ENCODE data around the gene KRTAP5-6. TPM values are rescaled to one million over a fixed set of nuclear protein-coding genes. Genes with fewer than 3 reads are reported as not detected.

KRTAP5-6 gene
- total RNA-seq, 2 donors from 2014 or later: not detected

DNA sequence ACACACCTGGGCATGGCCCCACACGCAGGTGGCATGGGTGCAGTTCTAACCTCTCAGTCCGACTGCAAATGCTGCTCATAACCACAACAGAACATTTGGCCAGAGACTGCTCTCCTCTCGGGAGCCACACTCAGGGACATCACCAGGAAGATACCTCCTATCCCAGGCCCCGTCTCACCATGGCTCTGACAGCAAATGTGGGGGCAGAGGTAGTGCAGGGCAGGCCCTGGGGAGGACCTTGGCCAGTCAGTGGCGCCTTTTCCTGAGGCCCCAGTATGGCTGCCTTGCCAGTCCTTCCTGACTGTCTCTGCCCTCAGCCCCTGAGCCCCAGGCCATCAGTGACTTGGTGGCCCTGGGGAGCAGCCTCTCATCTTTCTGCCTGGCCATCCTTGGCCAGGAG, 2.8 kb downstream of the KRTAP5-6 start:
- intact Hi-C loops (cut with DNase I): loop anchor here (5.0 kb wide), 2 partner anchors 123 to 183 kb away; no protein-coding TSS in a partner anchor
- 61% methylated on average over 5 of the region's 5 CpGs; no CpG with 5 or more reads in 1 of the 2 donors for WGBS, 2 donors
- TF ChIP-seq POLR2A (IDR thresholded peaks at IDR 0.05): no peak
- TF ChIP-seq, protein P1, sequence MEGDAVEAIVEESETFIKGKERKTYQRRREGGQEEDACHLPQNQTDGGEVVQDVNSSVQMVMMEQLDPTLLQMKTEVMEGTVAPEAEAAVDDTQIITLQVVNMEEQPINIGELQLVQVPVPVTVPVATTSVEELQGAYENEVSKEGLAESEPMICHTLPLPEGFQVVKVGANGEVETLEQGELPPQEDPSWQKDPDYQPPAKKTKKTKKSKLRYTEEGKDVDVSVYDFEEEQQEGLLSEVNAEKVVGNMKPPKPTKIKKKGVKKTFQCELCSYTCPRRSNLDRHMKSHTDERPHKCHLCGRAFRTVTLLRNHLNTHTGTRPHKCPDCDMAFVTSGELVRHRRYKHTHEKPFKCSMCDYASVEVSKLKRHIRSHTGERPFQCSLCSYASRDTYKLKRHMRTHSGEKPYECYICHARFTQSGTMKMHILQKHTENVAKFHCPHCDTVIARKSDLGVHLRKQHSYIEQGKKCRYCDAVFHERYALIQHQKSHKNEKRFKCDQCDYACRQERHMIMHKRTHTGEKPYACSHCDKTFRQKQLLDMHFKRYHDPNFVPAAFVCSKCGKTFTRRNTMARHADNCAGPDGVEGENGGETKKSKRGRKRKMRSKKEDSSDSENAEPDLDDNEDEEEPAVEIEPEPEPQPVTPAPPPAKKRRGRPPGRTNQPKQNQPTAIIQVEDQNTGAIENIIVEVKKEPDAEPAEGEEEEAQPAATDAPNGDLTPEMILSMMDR (IDR thresholded peaks at IDR 0.05): no peak
- ATAC-seq (no peak), DNase-seq (no peak)
- Histone ChIP-seq H3K4me1 (no peaks in the 10 kb centered on the region), H3K4me3 (no peak overlapping the region), H3K9me3 (no peaks in the 10 kb centered on the region), H3K27me3 (no peaks in the 10 kb centered on the region), H3K36me3 (replicated peaks in 1 of 2; ENCODE audit: insufficient read depth in 1 of 2, low read depth in 2 of 2) (no peaks in the 10 kb centered on the region), H3K27ac (no peak overlapping the region)

DNA sequence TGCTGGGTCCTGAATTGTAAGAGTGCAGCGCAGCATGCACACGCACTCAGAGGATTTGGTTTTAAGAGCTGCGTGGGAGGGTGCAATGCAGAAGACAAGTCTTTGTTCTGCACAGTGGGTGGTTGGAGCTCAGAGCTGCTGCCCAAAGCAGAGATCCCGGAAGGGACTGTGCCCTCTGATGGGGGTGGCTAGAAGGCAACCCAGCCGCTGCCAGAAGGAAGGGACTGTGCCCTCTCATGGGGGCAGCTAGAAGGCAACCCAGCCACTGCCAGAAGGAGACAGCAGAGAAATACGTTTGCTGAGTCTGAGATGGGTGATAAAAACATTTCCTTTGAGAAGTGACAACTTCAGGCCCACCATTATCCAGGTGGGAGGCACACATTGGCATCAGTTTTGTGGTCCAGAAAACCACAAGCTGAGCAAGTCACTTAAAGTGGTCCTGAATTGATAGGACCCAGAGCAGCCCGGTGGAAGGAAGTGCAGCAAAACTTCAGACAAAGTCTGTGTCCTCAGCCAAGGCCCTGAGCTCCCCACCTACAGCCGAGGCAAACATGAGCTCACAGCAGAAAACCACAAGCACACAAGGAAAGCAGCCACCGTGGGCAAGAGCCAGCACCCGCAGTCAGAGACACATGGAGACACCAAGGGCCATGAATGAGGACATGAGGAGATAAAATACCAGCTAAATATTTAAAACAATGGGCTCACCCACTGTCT, 4.3 kb downstream of the KRTAP5-6 start:
- intact Hi-C loops (cut with DNase I): no loop called here
- no peaks in the 10 kb centered on the region for H3K36me3 ChIP-seq (replicated peaks in 1 of 2; ENCODE audit: insufficient read depth in 1 of 2, low read depth in 2 of 2)
- DNase-seq: no peak
- H3K4me3 ChIP-seq: no peak overlapping the region
- no peak overlapping the region for H3K27ac ChIP-seq
- 77 to 89% methylated on average over 8 to 10 of the region's 10 CpGs for WGBS, 2 donors
- no peaks in the 10 kb centered on the region for H3K4me1 ChIP-seq
- no peaks in the 10 kb centered on the region for H3K9me3 ChIP-seq
- no peak for TF ChIP-seq POLR2A (IDR thresholded peaks at IDR 0.05)
- TF ChIP-seq, protein P1 (IDR thresholded peaks at IDR 0.05): no peak
- no peak for ATAC-seq
- H3K27me3 ChIP-seq: no peaks in the 10 kb centered on the region

DNA sequence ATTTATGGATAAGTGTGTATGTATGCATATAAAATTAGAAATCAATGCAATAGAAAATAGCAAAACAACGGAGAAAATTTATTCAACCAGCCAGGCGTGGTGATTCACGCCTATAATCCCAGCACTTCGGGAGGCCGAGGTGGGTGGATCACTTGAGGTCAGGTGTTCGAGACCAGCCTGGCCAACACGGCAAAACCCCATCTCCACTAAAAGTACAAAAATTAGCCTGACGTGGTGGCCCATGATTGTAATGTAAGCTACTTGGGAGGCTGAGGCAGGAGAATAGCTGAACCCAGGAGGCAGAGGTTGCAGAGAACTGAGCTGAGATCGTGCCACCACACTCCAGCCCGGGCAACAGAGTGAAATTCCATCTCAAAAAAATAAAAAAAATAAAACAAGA, 5.5 kb downstream of the KRTAP5-6 start:
- intact Hi-C loops (cut with DNase I): no loop called here
- no peak overlapping the region for H3K4me3 ChIP-seq
- H3K4me1 ChIP-seq: no peaks in the 10 kb centered on the region
- DNase-seq: no peak
- no peaks in the 10 kb centered on the region for H3K27me3 ChIP-seq
- no peaks in the 10 kb centered on the region for H3K9me3 ChIP-seq
- no peaks in the 10 kb centered on the region for H3K36me3 ChIP-seq (replicated peaks in 1 of 2; ENCODE audit: insufficient read depth in 1 of 2, low read depth in 2 of 2)
- ATAC-seq: no peak
- no peak overlapping the region for H3K27ac ChIP-seq
- WGBS, 2 donors: 80 to 83% methylated on average over 10 of the region's 10 CpGs
- no peak for TF ChIP-seq POLR2A (IDR thresholded peaks at IDR 0.05)
- TF ChIP-seq, protein P1 (IDR thresholded peaks at IDR 0.05): no peak

DNA sequence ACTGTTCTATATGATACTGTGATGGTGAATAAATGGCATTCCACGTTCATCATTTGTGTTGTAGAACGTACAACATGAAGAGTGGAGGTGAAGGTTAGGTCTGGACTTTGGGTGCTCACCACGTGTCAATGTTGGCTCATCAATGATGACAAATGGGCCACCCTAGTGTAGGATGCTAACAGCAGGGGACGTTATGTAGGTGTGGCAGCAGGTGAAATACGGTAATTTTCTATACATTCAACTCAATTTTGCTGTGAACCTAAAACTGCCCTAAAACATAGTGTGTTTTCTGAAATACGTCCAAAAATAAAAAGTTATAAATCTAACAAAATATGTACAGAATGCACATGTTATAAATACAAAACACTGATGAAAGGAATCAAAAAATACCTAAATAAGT, 6.2 kb downstream of the KRTAP5-6 start:
- Histone ChIP-seq H3K27ac (no peak overlapping the region), H3K4me1 (no peaks in the 10 kb centered on the region), H3K27me3 (no peaks in the 10 kb centered on the region), H3K9me3 (no peaks in the 10 kb centered on the region), H3K36me3 (replicated peaks in 1 of 2; ENCODE audit: insufficient read depth in 1 of 2, low read depth in 2 of 2) (no peaks in the 10 kb centered on the region), H3K4me3 (no peak overlapping the region)
- WGBS, 2 donors: 67% methylated on average over 6 of the region's 6 CpGs
- TF ChIP-seq, protein P1 (IDR thresholded peaks at IDR 0.05): no peak
- TF ChIP-seq POLR2A (IDR thresholded peaks at IDR 0.05): no peak
- intact Hi-C loops (cut with DNase I): no loop called here
- DNase-seq (no peak), ATAC-seq (no peak)

Data from body of pancreas (tissue), 4 donors.